Activated T-helper 2 cell treated with anti-CD3 and anti-CD28 coated beads, Interferon-gamma antibody, Interleukin-2, Interleukin-4, amounts not matched to agents 10 μg/mL and 5 μg/mL and 100 μg/mL, durations not matched to agents 14 hours and 24 hours and 36 hours (primary cell): ENCODE results near the gene NANP. TPM values are rescaled to one million over a fixed set of nuclear protein-coding genes. Genes with fewer than 3 reads are reported as not detected.
"Not testable (repeated sequence)": the region's sequence is repeated elsewhere in the genome, so short reads cannot be mapped to it uniquely, and the experiment has no call there.

Source experiments
- DNase-seq: peaks from one replicate; pipeline ENCODE4 v3.0.0; 2021; ENCODE audit warnings: low spot score
- H3K27ac Mint-ChIP-seq: one replicate; pipeline ENCODE4 v1.8.0; 2021; ENCODE audit warnings: mixed read lengths
- H3K27me3 Mint-ChIP-seq: one replicate; pipeline ENCODE4 v1.8.0; 2021; ENCODE audit warnings: low read depth, mixed read lengths
- H3K36me3 Mint-ChIP-seq: one replicate; pipeline ENCODE4 v1.8.0; 2021; ENCODE audit warnings: low read depth, mixed read lengths
- H3K4me1 Mint-ChIP-seq: one replicate; pipeline ENCODE4 v1.8.0; 2021; ENCODE audit warnings: low read depth, mixed read lengths
- H3K4me3 Mint-ChIP-seq: one replicate; pipeline ENCODE4 v1.8.0; 2021; ENCODE audit warnings: low read depth, mild to moderate bottlenecking, moderate library complexity, mixed read lengths
- H3K9me3 Mint-ChIP-seq: one replicate; pipeline ENCODE4 v1.8.0; 2021; ENCODE audit warnings: mixed read lengths
- intact Hi-C: fragments of 100-400 bp; cut with micrococcal nuclease; formaldehyde crosslinking; loops from one replicate; pipeline ENCODE4 v1.15.1; 2023
- total RNA-seq: library from RNA; stranded (reverse); gene quantifications from 2 replicates; pipeline ENCODE4 v1.2.3, GENCODE V29; 2022

NANP gene
- total RNA-seq, 1 donor from 2014 or later, result 7.9 TPM

GRCh38 chr20:25602191-25602913 lies 21.5 kb downstream of the NANP start:
- H3K27ac Mint-ChIP-seq, H3K36me3 Mint-ChIP-seq, H3K9me3 Mint-ChIP-seq, H3K27me3 Mint-ChIP-seq, DNase-seq, H3K4me3 Mint-ChIP-seq: not testable (repeated sequence)
- intact Hi-C loops, result loop anchor here (2.0 kb wide), 1 partner anchor 20 kb away; no protein-coding TSS in a partner anchor
- peaks cover 10% of the 10 kb centered on the region for H3K4me1 Mint-ChIP-seq

GRCh38 chr20:25601659-25602058 lies 22.2 kb downstream of the NANP start:
- Mint-ChIP-seq H3K27ac (no peak overlapping the region), H3K36me3 (no peaks in the 10 kb centered on the region), H3K4me1 (peaks cover 10% of the 10 kb centered on the region), H3K27me3 (peaks cover 1% of the 10 kb centered on the region), H3K9me3 (no peaks in the 10 kb centered on the region), H3K4me3 (no peak overlapping the region)
- intact Hi-C loops, result loop anchor here (2.0 kb wide), 1 partner anchor 21 kb away; no protein-coding TSS in a partner anchor
- no peak for DNase-seq

DNA sequence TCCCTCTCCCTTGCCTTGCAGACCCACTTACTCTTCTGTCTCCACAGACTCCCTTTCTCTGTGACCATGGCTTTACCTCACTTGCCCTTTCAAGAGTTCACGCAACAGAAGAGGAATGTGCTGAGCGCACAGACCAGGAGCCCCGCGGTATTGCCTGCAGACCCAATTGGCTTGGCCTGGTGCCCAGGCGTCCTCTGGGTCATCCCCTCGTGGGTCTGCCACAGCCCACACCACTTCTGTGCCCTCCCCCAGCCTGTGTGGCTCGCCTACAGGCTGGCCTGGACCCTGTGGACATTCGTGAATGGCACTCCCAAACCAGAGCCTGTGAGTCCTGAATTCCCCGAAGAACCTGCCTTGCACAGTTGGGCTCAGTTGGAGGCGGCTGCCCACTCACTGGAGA lies 23.2 kb downstream of the NANP start:
- no peak for DNase-seq
- H3K36me3 Mint-ChIP-seq, result no peaks in the 10 kb centered on the region

GRCh38 chr20:25592135-25592852 lies 31.5 kb downstream of the NANP start:
- no peaks in the 10 kb centered on the region for H3K9me3 Mint-ChIP-seq
- H3K36me3 Mint-ChIP-seq, result no peaks in the 10 kb centered on the region
- intact Hi-C loops, result no loop called here
- no peak overlapping the region for H3K27ac Mint-ChIP-seq
- peaks cover 11% of the 10 kb centered on the region for H3K27me3 Mint-ChIP-seq
- no peaks in the 10 kb centered on the region for H3K4me1 Mint-ChIP-seq
- H3K4me3 Mint-ChIP-seq, result no peak overlapping the region
- DNase-seq, result no peak

More for the DNA sequence above, 23.2 kb downstream of the NANP start:
- Mint-ChIP-seq H3K4me3 (no peak overlapping the region), H3K4me1 (peaks cover 10% of the 10 kb centered on the region), H3K27ac (no peak overlapping the region), H3K27me3 (peaks cover 5% of the 10 kb centered on the region), H3K9me3 (no peaks in the 10 kb centered on the region)
- intact Hi-C loops, result no loop called here

DNA sequence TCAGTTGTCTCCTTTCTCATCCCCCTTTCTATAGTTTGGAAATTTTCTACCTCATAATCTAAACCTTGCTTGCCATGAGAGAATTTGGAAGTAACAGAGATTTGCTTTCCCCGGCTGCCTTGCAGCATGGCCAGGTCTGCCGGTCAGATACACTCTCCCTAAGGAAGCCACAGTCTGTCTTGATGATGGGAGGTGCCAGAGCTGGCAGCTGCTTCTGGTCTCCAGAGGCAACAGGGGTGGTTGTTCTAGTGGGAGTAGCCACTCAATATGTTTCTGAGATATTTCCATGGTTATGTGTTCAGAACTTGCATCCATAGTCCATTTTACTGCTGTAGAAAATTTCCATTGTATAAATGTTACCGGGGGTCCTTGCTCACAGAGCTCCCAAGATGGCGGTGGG lies 33.0 kb downstream of the NANP start:
- H3K4me3 Mint-ChIP-seq, H3K9me3 Mint-ChIP-seq, H3K27me3 Mint-ChIP-seq, DNase-seq, H3K4me1 Mint-ChIP-seq, H3K36me3 Mint-ChIP-seq, H3K27ac Mint-ChIP-seq, intact Hi-C loops: not testable (repeated sequence)

DNA sequence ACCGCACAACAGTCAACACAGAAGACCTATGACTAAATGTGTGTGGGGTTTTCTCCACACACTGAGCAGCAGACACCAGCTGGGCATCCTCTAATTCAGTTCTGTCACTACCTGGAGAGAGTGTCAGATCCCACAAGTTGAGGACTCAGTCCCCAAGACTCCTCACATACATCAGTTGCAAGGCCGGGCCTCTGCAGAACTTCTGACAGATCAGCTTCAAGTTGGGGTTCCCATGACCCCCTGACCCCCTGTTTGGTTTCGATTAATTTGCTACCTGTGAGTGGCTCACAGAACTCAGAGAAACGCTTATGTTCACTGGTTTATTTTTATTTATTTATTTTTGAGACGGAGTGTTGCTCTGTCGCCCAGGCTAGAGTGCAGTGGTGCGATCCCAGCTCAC lies 35.3 kb downstream of the NANP start:
- peaks cover 8% of the 10 kb centered on the region for H3K36me3 Mint-ChIP-seq
- DNase-seq, result no peak
- no peak overlapping the region for H3K27ac Mint-ChIP-seq
- peaks cover 7% of the 10 kb centered on the region for H3K4me1 Mint-ChIP-seq
- H3K27me3 Mint-ChIP-seq, result no peaks in the 10 kb centered on the region
- intact Hi-C loops, result loop anchor here (5.0 kb wide), 1 partner anchor 109 kb away; the partner anchor contains the start of gene ZNF337
- no peak overlapping the region for H3K4me3 Mint-ChIP-seq
- H3K9me3 Mint-ChIP-seq, result no peaks in the 10 kb centered on the region

GRCh38 chr20:25587536-25587935 lies 36.3 kb downstream of the NANP start:
- DNase-seq, result no peak
- intact Hi-C loops, result loop anchor here (5.0 kb wide), 1 partner anchor 110 kb away; the partner anchor contains the start of gene ZNF337
- peaks cover 12% of the 10 kb centered on the region for H3K4me1 Mint-ChIP-seq
- no peaks in the 10 kb centered on the region for H3K9me3 Mint-ChIP-seq
- no peaks in the 10 kb centered on the region for H3K27me3 Mint-ChIP-seq
- peaks cover 8% of the 10 kb centered on the region for H3K36me3 Mint-ChIP-seq
- H3K4me3 Mint-ChIP-seq, result no peak overlapping the region
- no peak overlapping the region for H3K27ac Mint-ChIP-seq

GRCh38 chr20:25586877-25587276 lies 36.9 kb downstream of the NANP start:
- Mint-ChIP-seq H3K27ac (no peak overlapping the region), H3K36me3 (peaks cover 8% of the 10 kb centered on the region), H3K4me3 (no peak overlapping the region), H3K9me3 (no peaks in the 10 kb centered on the region), H3K4me1 (peaks cover 12% of the 10 kb centered on the region), H3K27me3 (no peaks in the 10 kb centered on the region)
- intact Hi-C loops, result loop anchor here (5.0 kb wide), 1 partner anchor 110 kb away; the partner anchor contains the start of gene ZNF337
- DNase-seq, result no peak

DNA sequence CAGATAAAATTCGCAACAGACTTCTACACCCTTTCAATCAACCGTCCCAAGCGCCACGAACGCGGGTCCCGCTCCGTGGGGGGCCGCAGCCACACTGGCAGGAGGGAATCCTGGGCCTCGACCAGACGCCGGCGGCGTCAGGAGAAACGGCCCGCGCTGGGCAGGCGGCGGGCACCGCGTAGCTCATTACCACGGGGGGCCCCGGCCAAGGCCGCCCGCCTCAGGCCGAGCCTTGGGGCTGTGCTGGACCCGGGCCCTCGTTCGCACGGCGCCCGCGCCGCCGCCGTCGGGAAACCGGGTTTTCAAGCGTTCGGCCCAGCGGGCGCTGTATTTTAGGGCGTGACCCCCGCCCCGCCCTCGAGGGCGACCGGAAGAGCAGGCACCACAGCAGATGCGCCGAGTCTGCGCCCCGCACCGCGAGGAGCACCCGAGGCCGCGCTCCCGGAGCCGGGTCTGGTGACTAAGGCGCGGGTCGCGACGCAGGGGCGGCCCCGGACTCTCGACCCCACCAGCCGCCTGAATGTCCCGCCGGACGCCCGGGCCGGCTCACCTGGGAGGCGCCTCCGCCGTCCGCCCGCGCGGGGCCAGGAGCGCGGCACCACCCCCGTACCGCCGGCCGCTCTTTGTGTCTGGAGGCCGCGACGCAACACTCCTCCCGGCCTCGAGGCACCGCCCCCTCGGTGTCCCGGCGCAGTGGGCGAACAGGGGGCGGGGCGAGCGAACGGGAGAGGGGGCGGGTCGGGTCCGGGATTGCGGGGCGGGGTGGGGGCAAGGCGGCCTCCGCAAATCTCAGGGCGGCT lies 38.7 kb downstream of the NANP start, which contains the start of gene NINL:
NINL (minus strand) TSS at position 627 of the 800 bp plus-strand sequence. CDS start 58,944 bp downstream, outside the sequence.
- Mint-ChIP-seq H3K9me3 (no peaks in the 10 kb centered on the region), H3K27ac (peak within 1 kb of the TSS; percentile 58), H3K27me3 (no peaks in the 10 kb centered on the region), H3K4me3 (peak within 1 kb of the TSS; percentile 80), H3K36me3 (peaks cover 8% of the 10 kb centered on the region), H3K4me1 (peaks cover 12% of the 10 kb centered on the region)
- intact Hi-C loops, result loop anchor here (1.0 to 5.0 kb wide), 2 partner anchors 38 to 112 kb away; partner anchors contain the start of gene ZNF337
- peak; percentile 52 for DNase-seq

DNA sequence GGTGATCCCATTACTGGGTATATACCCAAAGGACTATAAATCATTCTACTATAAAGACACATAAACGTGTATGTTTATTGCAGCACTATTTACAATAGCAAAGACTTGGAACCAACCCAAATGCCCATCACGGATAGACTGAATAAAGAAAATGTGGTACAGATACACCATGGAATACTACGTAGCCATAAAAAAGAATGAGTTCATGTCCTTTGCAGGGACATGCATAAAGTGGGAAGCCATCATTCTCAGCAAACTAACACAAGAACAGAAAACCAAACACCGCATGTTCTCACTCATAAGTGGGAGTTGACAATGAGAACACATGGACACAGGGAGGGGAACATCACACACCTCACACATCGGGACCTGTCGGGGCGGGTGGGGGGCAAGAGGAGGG lies 40.2 kb downstream of the NANP start:
- DNase-seq, H3K27ac Mint-ChIP-seq, H3K27me3 Mint-ChIP-seq, intact Hi-C loops, H3K9me3 Mint-ChIP-seq, H3K36me3 Mint-ChIP-seq: not testable (repeated sequence)
- H3K4me3 Mint-ChIP-seq, result peak overlapping the region; percentile 64
- peaks cover 12% of the 10 kb centered on the region for H3K4me1 Mint-ChIP-seq

GRCh38 chr20:25580711-25581110 lies 43.1 kb downstream of the NANP start:
- Mint-ChIP-seq H3K4me1 (peaks cover 12% of the 10 kb centered on the region), H3K9me3 (no peaks in the 10 kb centered on the region), H3K27me3 (no peaks in the 10 kb centered on the region), H3K27ac (no peak overlapping the region), H3K36me3 (peaks cover 8% of the 10 kb centered on the region), H3K4me3 (no peak overlapping the region)
- intact Hi-C loops, result no loop called here
- DNase-seq, result no peak

GRCh38 chr20:25579081-25579770 lies 44.6 kb downstream of the NANP start:
- H3K4me3 Mint-ChIP-seq, result no peak overlapping the region
- peaks cover 7% of the 10 kb centered on the region for H3K4me1 Mint-ChIP-seq
- no peak for DNase-seq
- H3K27ac Mint-ChIP-seq, result no peak overlapping the region
- H3K36me3 Mint-ChIP-seq, result peaks cover 4% of the 10 kb centered on the region
- no peaks in the 10 kb centered on the region for H3K9me3 Mint-ChIP-seq
- no peaks in the 10 kb centered on the region for H3K27me3 Mint-ChIP-seq
- intact Hi-C loops, result no loop called here
